CD4-positive, alpha-beta T cell treated with Interleukin-15 for 1 hour (primary cell): Measurements from ENCODE around the gene APPL2.

Experiments used
- DNase-seq: peaks from one replicate; pipeline ENCODE4 v3.0.0-alpha.2; 2020

Gene APPL2

DNA sequence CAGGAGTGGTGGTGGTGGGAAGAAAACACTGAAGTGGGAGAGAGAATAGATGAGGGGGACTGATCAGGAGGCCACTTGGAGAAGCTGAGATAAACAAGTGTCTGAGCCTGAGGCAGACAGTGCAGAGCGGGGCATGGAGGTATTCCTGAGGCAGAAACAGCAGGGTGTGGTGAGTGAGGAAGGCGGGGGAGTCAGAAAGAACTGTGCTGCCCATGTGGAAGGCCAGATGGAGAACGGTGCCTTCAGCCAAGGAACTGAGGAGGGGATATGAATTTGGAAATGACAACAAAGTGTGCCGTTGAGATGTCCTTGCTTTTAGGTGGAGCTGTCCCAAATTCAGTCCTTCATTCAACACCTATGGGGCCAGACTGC is 13.7 kb downstream of the APPL2 start:
- no peak for DNase-seq

DNA sequence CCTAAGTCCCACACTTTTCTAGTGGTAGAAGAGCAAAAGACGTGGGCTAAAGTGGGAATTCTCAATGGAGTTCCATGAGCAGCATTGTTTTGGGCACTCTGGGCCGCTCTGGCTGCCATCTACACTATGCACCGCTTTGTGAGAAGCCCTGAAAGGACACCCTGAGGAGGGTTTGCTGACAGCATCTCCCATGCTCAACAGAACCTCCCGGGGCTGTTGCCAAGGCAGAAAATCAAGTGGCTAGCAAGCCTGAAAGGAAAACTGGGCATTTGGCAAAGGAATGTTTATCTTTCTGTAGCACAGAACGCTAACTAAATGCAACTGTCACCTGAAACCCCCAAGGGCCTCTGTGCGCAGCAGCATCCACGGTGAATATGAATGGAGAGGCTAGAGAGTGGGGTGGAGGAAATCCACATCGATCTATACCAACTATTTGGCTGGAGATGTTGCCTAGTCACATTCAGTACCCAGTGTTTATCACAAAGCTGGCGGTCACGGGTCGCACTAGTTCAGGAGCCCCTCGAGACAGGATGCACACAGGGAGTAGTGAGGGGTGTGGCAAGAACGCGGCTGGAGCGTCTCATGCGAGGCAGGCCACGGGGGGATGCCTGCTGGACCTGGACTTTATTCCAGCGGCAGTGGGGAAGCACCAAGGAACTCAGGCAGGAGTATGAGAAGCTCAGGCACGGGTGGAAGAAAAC is 14.2 kb downstream of the APPL2 start:
- DNase-seq: no peak

- no peak for DNase-seq
Measured at GRCh38 chr12:105220929-105221290, 15.1 kb downstream of the APPL2 start.

DNA sequence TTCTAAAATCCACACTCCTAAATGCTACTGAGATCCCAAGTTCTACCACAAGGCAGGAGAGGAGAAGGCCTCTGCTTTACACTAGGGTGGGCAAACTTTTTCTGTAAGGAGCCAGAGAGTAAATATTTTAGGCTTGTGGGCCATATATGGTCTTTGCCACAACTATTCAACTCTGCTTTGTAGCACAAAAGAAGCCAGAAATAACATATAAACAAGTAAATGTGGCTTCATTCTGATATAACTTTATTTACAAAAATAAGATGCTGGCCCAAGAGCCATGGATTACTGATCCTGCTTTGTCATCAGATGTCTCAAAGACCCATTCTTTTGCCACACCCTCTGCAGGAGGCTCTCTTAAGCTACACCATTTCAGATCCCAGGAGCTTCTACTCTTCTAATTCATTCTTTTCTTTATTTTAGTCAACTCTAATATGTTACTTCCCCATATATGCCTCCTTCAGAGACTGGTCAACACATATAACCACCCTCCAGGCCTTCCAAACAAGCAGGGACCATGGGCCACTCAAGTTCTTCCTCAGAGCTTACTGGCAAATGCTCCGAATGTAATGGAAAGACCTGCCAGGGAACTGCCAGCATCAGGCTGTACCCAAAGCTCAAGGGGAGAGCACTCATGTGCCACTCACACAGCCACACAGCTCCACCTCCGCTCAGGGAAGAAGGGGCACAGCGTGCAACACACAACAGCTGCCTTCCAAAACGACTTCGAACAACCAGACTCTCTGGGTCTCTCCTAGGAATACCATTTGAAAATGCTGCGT is 15.6 kb downstream of the APPL2 start:
- no peak for DNase-seq

- DNase-seq: no peak
Measured at GRCh38 chr12:105219261-105220028, 16.5 kb downstream of the APPL2 start.

GRCh38 chr12:105218434-105218833 is 17.5 kb downstream of the APPL2 start:
- DNase-seq: no peak

GRCh38 chr12:105214670-105215375 is 21.2 kb downstream of the APPL2 start:
- DNase-seq: no peak

- DNase-seq: no peak
Measured at GRCh38 chr12:105214148-105214547, 21.8 kb downstream of the APPL2 start.

DNA sequence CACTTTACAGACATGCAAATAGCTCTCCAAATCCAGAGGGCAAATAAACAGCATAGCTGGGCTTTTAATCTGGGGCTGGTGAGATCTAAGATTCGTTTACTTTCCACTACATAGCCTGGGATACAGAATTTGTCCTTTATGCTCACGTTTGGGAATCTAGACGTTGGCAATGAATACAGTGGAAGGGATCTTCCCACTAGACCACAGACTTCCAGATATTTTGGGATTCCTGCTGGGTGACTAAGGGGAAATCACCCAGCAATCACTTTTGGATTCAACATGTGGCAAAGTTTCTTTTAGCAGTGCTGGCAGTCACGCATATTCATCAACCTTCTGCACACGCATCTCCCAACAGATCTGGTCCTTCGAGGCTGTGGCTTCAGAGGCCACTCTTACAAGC is 23.5 kb downstream of the APPL2 start:
- no peak for DNase-seq

DNA sequence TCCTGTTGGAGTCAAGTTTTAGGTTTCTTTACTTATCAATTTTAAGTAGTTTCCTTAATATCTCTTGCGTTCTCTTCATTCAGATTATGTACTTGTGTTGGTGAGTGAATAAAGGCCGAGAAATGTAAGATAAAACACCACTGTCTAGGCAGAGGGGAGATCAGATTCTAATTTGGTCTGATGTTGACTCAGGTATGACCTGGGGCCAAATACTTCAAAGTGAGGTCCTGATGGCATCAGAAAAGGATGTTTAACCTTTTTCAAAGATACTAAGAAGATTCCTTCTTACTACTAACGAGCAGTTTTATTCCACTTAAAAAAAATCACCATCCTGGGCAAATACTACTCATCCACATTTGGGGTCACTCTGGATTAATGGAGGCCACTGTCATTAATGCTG is 26.9 kb downstream of the APPL2 start:
- no peak for DNase-seq

DNA sequence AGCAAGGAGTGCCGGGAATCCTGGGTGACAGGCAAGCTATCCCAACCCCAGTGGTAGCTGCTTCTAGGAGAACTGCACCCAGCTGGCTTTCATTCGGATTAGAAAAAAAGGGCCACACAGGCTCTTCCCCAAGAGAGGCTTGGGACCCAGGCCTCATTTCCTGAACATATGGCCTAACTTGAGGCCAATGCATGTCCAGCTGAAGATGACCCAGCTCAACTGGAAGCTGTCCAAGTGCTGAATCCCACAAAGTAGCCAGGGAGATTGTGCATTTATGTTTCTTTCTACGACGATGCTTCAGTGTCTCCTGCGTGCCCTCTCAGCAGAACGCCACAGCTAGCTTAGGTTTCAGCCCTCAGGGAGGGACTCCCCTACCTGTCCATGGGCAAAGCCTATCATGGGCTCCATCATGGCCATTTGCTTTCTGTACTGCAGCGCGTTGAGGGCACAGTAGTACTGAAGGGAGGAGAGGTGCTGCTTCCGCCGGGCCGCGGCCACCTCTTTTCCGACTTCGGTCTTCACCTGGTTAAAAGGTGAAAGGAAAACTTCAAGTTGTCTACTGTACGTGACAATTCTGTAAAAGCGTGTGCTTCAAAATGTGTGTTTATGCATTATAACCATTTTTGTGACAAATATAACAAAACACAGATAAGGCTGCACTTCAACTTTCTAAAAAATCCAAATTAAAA is 29.1 kb downstream of the APPL2 start:
- no peak for DNase-seq

- DNase-seq: no peak
Measured at GRCh38 chr12:105205322-105206048, 30.5 kb downstream of the APPL2 start.

- DNase-seq: no peak
Measured at GRCh38 chr12:105204916-105205315, 31.1 kb downstream of the APPL2 start.

GRCh38 chr12:105204127-105204526 is 31.8 kb downstream of the APPL2 start:
- DNase-seq: no peak

DNA sequence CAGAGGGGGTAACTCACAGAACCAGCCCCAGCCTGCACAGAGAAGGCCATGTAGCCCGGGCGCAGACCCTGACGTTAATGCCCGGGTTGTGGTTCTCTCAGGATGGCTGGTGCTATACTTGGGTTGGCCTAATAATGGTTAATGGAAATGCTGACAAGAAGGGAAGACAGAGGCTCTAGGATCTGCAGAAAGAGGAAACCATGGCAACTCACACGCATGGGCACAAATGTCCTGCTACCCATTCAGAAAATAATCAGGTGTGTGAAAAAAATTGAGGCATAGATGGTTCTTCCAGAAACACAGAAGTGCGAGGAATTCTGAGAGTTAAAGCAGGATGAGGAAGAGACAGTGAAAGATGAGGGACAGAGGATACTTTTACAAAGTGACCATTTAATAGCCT is 33.8 kb downstream of the APPL2 start:
- no peak for DNase-seq

DNA sequence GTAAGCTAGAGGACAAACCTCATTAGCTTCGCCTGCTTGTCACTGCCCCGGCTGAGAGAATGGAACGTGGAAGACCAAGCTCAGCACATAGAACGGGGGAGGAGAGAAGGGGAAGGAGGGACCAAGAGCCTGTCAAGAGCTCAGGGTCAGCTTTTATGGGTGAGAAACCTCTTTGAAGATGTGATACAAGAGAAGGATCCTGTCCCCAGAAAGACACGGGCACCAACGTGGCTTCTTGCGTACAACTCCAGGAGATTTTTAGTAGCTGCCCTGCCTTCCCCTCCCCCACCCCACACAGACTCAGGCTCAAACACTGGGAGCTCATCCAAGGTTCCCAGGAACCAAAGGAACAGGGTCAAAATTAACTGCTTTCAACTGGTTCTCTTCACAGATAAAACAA is 34.7 kb downstream of the APPL2 start:
- DNase-seq: no peak

DNA sequence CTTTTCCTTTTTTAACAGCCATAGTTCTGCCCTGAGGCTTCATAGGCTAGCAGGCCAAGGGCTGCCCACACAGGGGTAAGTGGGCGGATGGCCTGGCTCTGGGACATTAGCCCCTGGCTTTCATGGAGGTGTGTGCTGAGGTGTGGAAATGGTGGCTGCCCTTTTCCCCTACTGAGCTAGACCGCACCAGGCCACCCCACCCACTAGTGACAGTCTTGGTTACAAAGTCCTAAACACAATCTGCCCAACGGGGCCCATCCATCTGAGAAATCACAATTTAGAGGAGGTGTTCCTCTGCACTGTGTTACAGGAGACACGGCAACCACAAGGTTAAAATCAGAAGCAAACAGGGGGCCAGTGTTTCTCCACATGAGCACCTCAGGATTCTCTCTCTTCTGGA is 35.6 kb downstream of the APPL2 start:
- DNase-seq: no peak

- no peak for DNase-seq
Measured at GRCh38 chr12:105198961-105199360, 37.0 kb downstream of the APPL2 start.

DNA sequence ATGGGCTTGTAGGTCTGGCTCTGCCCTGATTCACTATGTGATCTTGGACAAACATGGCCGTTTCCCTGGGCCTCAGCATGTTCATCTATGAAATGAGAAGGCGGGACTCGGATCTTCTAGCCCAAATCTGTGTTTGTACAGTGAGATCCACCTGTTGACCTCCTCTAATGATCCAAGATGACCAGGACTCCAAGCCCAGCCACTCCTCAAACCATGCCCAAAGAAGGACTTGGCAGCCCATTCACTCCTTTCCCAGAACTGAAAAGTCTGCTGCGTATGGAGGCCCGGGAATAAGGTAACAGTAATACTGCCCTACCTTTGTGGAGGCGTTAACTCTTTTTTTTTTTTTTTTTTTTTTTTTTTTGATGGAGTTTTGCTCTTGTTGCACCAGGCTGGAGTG is 39.9 kb downstream of the APPL2 start:
- no peak for DNase-seq

GRCh38 chr12:105194947-105195346 is 41.0 kb downstream of the APPL2 start:
- no peak for DNase-seq

DNA sequence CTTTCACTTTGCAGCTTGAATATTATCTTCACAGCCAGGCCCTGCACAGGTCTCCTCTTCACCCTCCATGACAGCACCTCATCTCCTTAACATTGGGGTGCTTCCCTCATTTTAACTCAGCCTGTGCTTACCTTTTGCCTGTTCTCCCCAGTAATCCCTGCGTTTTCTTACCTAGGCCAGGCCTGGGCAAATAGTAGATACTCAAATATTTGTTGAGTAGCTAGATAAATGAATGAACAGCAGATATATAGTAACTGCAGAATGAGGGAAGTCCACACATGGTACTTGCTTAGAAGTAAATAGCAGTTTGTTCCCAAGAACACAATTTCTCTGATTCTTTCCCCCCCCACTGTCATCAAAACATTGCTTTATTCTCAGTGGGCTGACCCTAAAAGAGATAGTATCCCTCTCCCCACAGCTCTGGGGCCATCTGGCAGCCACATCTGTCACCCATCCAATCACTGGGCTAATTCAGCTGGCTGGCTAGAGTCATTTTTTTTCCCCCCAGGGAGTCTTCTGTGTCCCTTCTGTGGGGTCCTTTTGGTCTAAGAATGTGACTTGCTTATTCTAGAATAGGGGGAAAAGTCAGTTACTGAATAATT is 43.2 kb downstream of the APPL2 start:
- no peak for DNase-seq

DNA sequence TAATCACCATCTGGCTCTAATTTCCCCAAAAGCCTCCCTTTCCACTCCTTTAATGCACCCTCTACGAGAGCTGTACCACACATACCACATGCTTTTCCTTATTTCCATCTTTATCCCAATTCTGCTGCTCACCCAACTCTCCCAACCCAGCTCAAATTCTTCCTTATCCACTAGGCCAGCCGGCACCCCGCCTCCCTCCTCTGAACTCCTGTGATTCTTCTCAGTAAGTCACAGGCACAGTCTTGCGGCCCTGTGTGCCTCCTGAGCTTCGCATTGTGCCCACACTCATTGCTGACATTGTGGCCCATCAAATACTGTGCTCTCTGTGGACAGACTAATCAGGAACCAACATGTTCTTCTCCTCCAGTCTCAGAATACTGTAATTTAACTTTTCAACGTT is 45.4 kb downstream of the APPL2 start:
- DNase-seq: no peak
